Skin of body (tissue), 2 donors: ENCODE results near the gene SRGN. TPM values are rescaled to one million over a fixed set of nuclear protein-coding genes. Genes with fewer than 3 reads are reported as not detected.

ENCODE experiments used
- DNase-seq: peaks from one replicate; lab custom pipeline; 2025; lab: John Stamatoyannopoulos, UW
- total RNA-seq: library from RNA; depleted of rRNA; stranded (reverse); fragments of >200 nt; gene quantifications from one replicate; pipeline ENCODE4 v1.2.3, GENCODE V29; 2014

Gene SRGN
- total RNA-seq, 1 donor from 2014 or later: 153 TPM

DNA sequence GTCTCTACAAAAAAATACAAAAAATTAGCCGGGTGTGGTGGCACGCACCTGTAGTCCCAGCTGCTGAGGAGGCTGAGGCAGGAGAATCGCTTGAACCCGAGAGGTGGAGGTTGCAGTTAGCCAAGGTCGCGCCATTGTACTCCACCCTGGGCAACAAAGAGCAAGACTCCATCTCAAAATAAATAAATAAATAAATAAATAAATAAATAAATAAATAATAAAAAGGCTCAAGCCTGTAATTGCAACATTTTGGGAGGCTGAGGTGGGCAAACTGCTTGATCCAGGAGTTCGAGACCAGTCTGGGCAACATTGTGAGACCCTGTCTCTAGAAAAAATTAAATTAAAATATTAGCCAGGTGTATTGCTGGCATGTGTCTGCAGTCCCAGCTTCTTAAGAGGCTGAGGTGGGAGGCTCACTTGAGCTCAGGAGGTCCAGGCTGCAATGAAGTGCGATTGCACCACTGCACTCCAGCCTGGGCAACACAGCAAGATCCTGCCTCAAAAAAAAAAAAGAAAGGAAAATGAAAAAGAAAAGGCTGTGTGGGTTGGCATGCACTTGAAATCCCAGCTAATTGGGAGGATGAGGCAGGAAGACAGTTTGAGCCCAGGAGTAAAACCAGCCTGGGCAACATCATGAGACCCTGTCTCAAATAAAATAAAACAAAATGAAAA is 27.6 kb upstream of the SRGN start:
- no peak for DNase-seq

DNA sequence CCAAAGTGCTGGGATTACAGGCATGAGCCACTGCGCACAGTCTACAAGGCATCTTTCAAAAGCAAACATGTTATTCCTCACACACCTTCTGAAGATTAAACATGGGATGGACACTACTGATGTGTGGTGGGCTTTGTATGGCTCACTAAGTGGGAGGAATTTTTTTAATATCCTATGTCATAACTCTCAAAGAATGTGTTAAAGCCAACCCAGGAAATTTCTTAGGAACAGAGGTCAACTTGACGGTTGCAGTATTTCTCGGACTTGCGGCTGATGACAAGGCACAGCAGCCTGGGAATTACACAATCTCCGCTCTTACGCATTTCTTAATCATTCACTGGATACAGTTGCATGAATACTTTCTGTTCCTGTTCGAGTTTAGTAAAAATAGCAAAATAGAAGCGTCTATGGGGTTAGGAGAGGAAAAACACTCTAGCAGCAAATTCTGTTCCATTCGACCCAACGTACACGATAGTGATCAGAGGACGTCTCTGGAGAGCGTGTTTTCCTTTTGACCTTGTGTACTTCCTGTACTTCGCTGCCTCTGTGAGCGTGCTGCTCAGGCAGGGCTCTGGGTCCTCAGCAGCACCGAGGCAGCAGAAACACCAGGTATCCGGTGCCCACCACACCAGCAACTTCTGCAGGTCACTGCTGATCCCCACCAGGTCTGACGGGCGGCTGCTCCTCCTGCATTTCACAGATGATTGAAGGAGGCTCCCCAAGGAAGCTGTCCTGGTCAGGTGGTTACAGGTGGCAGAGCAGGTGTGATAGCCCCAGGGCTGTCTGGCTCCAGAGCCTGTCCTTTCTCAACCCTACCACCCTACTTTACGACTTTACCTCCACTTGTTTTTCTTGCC is 26.4 kb upstream of the SRGN start:
- peak; percentile 50 for DNase-seq

DNA sequence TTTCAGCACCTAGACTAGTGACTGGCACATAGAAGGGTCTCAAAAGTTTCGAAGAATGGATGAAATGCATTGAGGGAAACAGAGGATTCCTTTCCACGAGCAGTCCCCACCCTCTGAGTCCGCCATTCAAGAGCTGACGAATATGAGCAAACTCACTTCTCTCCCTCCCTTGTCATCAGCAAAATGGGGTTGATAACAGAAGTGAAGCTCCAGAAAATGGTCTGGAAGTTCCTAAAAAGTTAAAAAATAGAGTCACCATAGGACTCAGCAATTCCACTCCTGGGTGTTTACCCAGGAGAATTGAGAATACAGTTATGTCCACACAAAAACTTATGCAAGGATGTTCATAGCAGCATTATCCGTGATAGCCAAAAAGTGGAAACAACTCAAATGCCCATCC is 25.0 kb upstream of the SRGN start:
- DNase-seq: no peak

DNA sequence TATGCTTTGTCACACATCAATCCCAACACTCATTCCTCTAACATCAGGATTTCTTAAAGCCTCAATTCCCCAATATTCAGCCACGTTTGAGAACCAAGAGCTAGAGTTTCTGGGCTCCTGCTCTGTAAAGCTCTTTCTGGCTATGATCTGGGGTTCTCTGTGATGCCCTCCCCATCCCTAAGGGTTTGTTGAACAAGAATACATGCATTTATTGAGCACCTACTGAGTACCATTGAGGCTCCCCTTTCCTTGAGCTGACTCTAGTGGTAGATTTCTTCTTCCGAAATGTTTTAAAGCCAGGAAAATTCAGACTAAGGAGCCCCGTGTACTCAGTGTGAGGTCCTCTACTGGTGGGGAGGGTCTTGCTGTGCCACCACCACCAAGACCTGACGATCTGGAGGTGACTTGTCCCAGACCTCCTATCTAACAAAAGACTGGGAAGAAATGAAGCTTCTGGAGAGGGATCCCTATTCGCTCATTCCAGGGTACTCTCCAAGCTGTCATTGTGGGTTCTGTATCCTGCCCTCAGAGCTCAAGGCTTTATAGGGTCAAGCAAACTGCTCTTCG is 23.1 kb upstream of the SRGN start:
- no peak for DNase-seq

DNA sequence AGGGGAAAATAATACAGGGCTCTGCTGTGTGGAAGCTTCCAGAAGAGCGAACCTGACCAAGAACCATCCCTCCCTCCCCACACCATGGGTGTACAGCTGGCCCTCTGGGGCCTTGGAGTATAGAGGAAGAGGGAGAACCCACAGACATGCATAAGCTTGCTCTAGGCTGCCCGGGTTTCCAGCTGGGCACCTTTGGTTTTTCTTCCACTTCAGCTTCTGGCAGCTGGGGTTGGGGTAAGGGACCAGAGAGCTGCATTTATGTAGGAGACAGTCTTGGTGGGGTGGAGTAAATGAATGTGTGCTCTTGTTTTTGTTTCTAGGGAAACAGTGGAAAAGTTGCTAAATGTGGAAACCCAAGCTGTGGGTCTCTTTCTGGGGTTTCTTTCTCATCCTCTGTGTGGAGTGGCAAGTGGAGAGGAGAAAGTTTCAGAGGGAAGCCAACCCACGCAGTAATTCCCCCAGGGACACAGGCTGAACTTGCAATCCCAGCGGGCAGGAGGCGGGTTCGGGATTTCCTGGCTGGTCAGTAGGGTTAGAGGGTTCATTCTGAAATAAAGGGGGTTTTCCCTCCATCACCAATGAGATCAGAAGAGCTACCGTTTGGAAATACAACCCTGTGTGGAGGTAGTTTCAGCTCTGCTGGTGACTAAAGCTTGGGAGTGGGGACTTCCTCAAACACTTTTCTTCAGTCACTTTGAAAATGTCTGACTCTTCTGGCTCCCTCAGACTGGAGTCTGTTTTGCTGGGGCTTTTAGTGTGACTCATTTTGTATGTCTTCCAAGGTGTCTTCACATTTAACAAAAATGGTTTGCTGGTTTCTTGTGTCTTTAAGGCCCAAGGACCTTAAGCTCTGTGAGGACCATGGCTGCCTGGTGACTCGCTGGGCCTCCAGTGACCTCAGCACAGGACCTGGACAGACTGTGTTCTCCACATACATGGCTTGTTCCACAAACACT is 22.2 kb upstream of the SRGN start:
- DNase-seq: no peak

DNA sequence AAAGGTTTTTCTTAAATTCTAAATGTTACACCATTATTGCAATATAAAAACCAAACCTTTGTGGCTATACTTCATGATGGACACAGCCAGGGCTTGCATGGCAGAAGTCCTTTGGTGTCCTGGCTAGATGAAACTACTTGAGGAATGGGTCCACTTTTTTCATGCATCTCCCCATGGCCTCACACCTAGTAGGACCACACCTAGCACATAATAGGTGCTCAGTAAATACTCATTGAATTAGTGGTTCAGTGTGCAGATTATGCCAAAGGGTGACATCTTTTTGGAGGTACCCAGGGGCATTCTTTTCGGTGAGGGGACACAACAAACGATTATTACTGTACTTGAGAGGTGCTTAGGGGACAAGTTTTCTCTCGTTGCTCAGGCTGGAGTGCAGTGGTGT is 20.7 kb upstream of the SRGN start:
- DNase-seq: no peak

DNA sequence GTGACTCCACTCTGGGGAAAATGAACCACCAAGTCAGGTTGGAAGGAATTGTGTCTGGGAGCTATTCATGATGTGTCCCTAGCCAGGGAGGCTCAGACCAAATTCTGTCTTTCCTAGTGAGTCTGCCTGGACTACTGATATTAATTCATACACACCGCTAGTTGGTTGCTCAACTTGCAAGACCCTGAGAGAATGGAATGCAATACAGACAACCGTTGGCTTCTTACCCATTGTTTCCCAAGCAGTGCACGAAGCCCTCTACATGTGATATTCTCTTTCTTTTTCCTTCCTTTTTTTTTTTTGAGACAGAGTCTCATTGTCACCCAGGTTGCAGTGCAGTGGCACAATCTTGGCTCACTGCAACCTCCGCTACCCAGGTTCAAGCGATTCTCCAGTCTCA is 19.4 kb upstream of the SRGN start:
- no peak for DNase-seq

DNA sequence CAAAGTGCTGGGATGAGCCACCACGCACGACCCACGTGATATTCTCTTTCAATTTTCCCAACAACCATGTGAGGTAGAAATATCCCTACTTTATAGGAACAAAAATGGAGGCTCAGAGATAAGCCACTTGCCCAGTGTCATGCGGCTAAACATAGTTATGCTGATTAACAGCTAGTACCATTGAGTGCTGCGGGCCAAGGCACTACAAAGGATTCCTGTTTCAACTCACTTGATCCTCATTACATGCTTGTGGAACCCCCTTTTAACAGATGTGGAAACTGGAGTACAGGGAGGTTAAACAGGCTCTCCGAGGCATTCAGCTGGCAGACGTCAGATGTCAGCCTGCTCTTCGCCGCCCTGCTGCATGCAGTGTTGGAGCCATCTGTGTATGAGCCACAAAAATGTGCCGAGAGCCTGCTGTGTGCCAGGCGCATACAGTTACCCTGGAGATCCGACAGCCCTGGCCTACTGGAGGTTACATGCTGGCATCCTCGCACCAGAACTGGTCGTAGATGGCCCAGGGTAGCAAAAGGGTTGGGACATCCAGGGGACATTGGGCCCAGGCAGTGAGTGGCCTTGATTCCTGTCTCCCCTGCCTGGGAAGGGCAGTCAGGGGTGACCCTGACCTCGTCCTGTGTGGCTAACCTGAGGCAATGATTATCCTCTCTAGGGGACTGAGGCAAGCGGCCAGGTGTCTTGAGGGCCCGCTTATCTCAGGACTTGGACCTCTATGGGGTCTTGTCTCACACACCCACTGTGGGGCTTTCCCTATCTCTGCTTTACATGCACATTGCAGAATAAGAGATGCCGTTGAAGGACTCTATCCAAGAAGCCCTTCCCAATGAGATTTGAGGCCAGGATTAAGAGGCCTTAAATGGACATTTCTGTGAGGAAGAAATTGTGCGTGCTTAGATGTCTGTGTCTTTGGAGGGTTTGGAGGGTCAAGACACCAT is 18.5 kb upstream of the SRGN start:
- DNase-seq: peak; percentile 43

DNA sequence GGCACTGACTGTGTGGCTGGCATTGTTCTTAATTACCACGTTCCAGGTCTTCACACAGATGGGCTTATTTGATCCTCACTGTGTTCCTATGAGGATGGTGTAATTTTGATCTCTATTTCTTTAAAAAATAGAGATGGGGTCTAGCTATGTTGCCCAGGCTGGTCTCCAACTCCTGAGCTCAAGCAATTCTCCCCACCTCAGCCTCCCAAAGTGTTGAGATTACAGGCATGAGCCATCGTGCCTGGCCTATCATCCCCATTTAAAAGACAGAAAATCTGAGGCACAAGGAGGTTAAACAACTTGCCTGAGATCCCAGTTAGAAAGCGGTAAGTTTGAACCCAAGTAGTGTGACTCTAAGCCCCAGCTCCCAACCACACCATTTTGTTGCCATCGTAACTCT is 17.0 kb upstream of the SRGN start:
- no peak for DNase-seq

DNA sequence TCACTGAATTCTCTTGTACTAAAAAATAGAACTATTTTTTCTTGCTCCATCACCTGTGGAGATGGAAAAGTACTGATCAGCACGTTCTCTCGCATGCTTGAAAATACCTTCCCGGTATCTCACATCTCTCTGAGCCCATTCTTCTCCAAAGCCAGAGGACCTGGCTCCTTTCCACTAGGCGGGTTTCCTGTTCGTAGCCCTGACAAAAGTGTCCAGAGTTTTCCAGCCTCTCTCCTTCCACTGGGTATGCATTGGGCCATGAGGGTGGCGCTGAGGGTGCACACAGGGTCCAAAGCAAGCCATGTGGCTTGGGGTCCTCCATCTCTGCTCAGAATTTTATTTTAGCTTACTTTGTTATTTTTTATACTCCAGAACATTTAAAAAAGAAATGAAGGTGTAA is 16.3 kb upstream of the SRGN start:
- DNase-seq: no peak

DNA sequence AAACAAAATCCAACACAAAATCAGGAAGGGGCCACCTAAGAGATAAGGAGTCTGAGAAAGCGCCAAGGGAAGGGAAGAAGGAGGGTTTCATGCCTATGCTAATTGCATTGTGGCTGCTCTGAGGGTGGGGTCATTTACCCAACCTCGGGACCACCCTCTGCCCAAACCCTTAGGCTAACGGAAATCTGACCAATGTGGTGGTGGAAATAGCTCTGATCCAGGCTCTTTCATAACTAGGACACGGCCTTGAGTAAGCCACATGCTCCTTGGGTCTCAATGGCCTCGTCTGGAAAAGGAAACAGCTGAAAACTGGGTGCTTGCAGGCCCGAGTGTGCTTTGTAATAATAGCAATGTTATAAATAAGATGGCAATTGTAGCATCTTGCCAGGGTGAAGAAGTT is 14.9 kb upstream of the SRGN start:
- no peak for DNase-seq

DNA sequence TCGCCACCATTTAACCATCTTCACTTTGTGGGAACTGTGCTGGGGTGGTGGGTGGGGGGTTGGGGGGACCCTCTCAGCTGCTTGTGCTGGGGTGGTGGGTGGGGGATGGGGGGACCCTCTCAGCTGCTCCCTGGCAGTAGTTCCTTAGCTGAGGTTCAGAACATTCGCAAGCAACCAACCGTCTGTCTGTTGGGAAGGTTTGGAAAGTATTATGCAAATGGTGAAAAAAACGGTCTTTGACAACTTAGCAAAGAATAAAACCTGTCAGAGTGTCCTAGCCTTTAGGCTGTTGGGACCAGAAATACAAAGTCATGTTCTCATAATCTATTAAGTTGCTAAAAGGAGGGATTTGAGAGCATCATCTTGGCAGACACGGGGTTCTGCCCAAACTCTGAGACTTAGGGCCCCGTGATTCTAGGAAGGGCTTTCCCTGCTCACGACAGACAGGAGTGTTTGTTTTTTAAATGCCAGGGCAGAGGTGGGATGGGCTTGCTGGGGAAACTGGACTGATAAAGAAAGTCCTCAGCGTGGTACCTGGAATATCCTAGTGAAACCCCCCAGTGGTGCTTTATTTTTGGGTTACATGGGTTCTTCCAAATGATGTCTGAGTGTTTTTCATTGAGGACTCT is 14.1 kb upstream of the SRGN start:
- DNase-seq: no peak

DNA sequence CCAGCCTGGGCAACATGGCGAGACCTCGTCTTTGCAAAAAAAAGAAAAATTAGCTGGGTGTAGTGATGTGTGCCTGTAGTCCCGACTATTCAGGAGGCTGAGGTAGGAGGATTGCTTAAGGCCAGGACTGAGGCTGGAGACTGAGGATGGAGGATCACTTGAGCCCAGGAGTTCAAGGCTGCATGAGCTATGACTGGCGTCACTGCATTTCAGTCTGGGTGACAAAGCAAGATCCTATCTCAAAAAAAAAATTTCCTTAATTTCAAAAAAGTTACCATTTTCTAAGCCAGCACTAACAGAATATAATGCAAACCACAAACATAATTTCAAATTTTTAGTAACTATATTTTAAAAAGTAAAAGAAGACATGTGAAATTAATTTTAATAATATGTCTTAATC is 13.4 kb upstream of the SRGN start:
- DNase-seq: no peak

DNA sequence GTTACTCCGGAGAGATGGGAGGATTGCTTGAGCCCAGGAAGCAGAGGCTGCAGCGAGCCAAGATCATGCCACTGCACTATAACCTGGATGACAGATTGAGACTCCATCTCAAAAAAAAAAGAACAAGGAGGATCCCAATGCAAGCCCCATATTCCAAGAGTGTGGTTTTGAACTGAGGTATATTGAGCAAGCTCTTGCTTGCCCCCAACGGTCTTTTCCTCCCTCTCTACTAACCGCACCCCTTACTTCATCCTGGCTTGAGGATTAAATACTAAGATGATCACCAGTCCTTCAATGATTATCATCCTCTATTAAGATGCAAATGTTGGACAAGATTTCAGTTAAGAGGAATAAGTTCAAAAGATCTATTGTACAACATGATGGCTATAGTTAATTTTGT is 12.5 kb upstream of the SRGN start:
- DNase-seq: no peak

DNA sequence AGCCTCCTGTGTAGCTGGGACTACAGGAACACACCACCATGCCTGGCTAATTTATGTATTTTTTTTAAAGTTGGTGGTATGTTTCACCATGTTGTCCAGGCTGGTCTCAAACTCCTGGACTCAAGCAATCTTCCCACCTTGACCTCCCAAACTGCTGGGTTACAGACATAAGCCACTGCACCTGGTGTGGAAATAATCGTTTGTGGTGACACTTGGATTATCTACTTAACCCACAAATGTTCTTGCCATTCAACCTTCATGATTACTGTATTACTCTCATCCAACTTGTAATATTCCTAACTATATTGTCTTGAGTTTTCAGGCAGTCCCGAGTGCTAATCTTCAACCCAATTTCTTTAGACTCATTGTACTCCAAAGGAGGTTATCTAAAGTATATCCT is 9.6 kb upstream of the SRGN start:
- no peak for DNase-seq

DNA sequence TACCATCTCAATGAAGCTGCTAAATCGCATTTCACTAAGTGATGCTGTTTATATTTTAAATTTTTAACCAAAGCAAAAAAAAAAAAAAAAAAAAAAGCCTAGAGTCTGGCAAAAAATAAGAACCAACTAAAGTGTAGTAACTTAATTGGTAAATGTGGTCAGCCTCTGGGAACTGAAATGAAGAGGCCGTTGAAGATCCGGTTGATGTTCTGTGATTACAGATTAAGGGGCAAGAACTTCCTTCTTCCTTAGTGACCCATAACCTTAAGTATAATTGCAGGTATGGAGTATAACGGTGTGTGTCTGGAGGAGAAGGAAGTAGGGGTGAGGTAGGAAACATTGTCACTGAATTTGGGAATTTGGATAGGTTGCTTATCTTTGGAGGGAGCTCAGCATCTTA is 7.7 kb upstream of the SRGN start:
- DNase-seq: no peak

DNA sequence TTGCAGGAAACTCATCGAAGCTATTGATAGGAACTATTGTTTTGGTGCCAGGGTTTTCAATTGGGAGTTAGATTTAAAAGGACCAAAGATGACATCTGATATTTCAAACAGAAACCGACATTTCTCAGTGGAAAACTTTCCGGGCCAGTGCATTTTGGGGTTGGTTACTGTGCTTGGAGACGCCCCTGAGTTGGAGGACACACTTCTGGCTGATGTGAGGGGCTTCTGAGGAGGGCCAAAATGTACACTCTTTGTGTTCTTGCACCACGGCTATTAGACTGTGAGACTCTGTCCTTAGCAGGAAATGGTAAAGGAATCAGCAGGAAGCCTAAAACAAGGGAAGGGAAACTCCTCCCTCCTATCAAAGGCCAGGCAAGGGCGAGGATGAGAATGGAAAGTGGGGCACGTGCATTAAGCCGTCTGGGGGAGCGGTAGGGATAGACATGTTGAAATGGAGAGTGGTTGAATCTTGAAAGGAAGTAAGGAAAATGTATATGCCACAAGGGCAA is 1.8 kb upstream of the SRGN start:
- DNase-seq: no peak

DNA sequence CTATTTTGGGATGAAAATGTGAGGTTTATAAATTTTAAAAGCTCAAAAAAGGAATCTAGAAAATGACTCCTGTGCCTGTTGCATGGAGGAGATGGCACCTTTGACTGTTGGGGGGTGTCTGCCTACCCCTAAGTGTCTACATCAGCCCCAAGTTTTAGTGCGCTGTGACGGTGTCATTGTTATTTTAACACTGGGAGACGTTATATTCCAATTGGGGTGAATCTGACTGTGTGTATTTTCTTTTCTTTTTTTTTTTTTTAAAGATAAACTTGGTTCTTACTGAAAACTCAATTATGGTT is 517 bp downstream of the SRGN start:
- DNase-seq: no peak

DNA sequence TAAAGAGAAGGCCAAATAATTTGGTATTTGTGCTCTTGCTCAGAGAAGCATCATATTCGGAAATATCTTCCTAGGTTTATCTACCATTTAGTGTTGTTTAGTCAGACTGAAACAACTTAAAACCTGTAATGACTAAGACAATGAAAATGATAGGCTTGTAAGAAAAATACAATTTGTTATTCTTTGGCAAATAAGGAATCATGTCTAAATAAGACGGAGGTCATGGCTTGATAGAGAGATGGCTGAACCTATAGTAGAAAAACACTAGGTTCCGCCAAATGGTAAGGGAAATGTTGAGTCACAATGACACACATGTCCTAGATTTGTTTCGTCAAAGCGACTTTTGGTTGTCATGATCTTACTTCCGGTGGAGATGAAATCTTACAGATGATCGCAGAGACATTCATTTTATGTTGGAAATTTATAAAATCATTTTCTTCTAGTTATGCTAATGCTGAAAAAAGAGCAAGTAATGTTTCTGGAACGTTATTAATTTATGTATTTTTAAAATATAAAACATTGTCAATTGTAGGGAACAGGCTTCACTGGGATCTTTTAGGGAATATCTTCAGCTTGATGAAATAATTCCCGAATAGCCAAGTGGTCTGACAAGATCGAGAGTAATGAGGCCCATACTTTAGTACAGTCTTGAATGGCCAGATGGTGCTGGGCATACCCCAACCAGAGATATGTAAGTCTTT is 1.0 kb downstream of the SRGN start:
- no peak for DNase-seq
